HG03460 (cell line): ENCODE results near the gene RTP3.

Source experiments
- ATAC-seq: cut with Tn5 transposase; IDR thresholded peaks from one replicate; pipeline ENCODE4 v1.9.1; 2021; ENCODE audit not compliant: unreplicated experiment

RTP3 gene

DNA sequence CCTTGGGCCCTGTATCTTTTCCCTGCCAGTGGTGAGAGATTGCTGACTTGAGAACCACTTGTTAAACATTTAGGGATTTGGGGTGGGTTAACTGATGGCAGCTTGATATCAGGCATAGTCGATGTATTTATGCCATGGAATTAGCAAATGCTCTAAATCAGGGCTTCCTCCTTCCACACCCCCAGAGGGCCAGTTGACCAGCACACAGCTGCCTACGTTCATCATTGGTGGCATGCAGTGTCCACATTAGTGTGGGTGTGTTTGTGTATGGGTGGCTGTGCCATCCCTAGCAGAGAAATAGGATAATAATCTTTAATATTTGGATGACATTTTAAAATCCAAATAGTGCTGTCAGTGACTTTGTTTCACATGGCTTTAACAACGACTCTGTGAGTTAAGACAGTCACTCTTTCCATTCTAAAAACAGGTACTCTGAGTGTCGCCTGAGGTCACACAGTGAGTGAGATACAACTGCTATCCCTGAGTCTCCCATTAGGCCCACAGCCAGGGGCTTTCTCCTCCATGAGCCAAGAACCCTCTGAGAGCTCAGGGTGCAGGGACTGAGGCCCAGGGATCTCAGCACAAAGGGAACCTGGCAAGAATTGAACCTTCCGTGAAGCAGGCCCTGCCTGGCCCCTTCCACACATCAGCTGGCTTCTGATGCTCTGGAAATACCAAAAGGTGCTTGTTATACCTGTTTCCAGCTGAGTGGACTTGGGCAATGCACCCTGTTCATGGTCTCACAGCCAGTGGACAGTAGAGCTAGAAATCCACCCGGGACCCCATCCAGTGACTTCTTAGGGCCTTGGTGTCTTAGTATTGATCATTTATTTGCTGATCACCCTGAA, 28.8 kb upstream of the RTP3 start:
- ATAC-seq = no peak

DNA sequence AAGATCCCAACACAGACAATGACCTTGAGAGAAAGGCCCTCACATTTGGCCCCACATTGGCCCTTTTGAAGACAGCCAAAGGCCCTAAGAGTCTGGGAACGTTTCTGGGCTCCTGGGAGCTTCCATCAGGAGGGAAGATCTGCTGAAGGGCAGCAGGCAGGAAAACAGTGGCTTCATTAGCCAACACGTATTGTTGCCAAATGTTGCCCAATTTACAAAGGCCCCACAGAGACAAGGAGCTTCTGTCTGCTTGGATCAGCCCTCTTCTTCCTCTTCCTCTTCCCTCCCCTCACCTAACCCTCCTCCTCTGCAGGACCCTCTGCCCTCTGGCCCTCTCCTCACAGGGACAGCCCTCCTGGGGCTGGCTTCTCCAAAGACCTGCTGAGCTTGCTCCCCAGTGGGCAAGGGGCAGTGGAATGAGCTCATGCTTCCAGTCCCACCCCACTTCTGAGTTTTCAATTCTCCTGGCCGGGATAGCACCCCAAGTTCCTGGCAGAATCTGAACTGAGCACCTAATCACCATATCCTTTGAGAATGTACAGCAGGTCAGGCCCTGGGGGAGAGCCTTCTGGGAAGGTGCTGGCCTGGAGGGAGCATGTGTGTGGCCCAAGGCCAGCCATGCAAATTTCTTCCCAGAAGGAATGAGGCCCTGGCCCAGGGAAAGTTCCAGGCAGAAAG, 28.0 kb upstream of the RTP3 start:
- no peak for ATAC-seq

GRCh38 chr3:46470831-46471230, 26.9 kb upstream of the RTP3 start:
- ATAC-seq = no peak

DNA sequence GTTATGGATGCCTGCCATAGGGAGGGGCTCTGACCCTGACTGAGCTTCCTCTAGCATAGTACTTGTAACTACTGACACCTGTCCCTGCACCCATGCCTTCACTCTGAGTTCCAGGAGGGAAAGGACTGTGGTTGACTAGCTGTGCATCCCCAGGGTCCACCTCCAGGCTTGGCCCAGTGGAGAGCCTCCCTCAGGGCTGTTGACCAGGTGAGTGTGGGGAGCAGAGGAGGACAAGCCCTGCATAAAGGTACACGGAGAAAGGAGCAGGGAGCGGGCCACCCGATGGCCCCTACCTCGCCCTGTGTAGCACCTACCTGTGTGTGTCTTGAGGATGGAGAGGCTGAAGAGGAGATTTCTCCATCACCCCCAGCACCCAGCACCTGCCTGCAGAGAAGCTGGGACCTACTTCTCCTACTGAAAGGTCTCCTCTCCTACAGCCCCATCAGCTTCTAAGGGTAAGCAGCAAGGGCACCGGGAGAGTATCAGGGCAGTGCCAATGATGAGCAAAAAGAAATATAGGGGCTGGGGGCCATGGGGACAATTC, 26.3 kb upstream of the RTP3 start:
- ATAC-seq = no peak

DNA sequence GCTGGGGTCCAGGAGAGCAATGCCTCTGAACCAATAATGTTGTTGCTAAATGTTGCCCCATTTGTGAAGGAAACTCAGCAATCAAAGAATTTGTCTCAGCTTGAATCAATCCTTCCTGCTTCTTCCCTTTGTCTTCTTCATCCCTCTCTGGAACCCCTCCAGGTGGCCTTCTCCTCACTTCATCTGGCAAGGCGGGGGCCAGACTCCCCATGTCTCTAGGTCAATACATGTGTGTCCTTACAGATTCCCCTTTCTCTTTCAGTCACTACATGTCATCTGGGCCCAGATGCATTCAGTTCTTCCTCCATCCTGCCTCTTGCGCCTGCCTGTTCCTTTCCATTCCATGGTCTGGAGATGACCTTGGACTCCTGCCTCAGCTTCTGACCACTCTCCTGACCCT, 25.0 kb upstream of the RTP3 start:
- ATAC-seq = no peak

- no peak for ATAC-seq
Observed at GRCh38 chr3:46477145-46477544, 20.6 kb upstream of the RTP3 start.

- ATAC-seq = no peak
Observed at GRCh38 chr3:46477756-46478155, 20.0 kb upstream of the RTP3 start.

- ATAC-seq = no peak
Observed at GRCh38 chr3:46478341-46478740, 19.4 kb upstream of the RTP3 start.

GRCh38 chr3:46479021-46479420, 18.8 kb upstream of the RTP3 start:
- ATAC-seq = no peak

- no peak for ATAC-seq
Observed at GRCh38 chr3:46479696-46480095, 18.1 kb upstream of the RTP3 start.

DNA sequence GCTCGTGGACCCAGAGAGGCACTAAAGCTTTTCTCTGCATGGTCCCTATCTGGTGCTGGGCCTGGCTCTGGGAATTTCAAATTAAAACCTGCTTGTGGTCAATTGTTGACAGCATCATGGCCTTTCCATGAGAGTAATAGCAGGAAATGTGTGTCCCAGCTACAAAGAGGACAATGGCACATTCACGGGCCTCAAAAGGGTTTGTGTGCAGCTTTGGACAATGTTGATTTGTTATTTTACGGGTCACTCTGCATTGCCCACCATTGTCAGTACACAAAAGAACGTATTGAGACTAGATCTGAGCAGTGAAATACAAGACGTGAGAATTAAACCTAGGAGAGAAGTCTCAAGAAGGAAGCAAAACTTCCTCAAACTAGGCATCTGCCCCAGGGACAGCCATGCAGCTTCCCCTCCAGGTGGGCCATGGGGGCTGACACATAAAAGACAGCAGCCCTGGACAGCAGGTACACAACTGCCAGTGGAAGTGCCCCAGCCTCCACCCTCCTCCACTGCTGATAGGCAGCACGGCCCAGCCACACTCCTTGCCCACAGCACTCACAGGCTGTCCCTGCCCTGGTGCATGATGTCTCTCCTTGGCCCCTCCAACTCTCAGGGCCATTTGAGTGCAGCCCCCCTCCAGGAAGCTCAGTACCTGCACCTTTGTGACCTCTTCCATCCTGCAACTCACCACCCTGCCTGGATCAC, 17.1 kb upstream of the RTP3 start:
- no peak for ATAC-seq

GRCh38 chr3:46481636-46482035, 16.1 kb upstream of the RTP3 start:
- no peak for ATAC-seq

GRCh38 chr3:46482632-46483350, 15.0 kb upstream of the RTP3 start:
- ATAC-seq = no peak

GRCh38 chr3:46483825-46484224, 14.0 kb upstream of the RTP3 start:
- ATAC-seq = no peak

GRCh38 chr3:46484388-46484787, 13.4 kb upstream of the RTP3 start:
- no peak for ATAC-seq

DNA sequence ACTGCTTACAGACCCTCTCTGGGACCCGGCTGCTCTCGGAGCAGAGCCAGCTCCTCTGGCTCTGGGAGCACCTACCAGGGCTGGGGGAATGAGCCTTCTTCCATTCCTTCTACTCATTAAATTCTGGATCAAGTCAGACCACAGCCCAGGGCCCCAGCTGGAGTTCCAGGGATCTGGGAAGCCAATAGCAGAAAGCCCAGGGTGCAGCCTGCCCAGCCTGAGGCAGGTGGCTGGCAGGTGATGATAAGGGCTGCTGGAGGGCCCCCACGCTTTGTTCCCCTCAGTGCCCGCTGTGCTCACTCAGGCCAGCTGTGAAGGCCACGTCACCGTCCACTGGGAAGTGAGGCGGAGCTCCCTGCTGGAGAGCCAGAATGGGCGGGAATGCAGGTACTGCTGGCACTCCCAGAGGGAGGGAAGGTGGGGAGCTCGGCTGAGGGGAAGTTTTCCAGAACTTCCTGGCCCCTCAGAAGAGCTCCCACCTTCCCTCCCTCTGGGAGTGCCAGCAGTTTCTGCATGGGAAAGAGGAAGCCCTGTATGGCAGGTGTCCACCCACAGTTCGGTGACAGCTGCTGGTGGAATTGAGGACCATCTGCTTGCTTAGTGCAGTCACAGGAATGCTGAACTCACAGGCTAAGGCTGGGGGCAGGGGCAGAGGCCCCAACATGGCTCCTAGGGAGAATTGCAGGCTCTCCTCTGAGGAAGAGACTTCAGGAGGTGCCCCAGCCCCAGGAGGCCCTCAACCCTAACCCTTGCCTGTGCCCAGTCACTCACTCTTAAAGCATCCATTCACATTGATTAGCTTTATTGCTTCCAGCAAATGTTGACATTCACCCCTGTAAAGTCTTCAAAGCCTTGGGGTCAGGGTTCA, 12.6 kb upstream of the RTP3 start:
- no peak for ATAC-seq

DNA sequence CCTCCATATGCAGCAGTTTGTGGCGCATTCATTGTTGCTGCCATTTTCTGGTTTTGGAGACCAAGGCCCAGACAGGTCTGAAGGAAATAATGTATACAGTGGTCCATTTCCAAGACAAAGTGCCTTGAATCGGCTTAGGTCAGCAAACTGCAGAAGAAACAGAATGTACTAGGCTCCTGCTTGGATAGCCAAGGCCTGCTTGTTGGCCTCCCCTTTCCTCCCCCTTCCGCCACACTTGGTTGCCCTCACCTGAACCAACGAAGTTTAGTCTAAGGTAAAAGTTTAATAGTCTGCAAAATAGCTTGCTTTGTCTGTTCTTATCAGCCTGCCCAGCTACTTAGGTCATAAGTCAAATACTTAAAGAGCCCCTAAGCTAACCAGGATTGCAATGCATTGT, 12.0 kb upstream of the RTP3 start:
- ATAC-seq = no peak

GRCh38 chr3:46488735-46489361, 8.9 kb upstream of the RTP3 start:
- ATAC-seq = peak; percentile 92

GRCh38 chr3:46489381-46489780, 8.4 kb upstream of the RTP3 start:
- no peak for ATAC-seq

DNA sequence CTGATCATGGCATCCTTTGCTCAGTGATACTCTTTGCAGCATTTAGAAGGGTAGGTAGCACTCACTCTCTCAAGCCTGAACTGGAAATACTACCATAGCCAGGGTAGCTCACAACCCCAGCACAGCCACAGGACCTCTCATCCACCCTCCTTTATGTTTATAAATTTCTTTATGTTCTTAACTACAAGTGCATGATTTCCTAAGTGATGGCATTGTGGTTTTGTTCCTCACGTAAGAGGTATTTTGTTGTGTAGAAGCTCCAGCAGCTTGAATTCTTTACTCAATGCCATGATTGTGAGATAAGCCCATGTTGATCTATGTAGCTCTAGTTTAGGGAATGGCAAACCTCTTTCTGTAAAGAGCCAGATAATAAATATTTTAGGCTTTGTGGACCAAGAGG, 7.9 kb upstream of the RTP3 start:
- ATAC-seq = no peak
